DMS 273 treated with DMSO at 0.1 percent for 48 hours (cell line): ENCODE measurements around the gene PDYN.

Source experiments
- DNase-seq: peaks from one replicate; lab custom pipeline; 2025; lab: John Stamatoyannopoulos, UW

PDYN gene

GRCh38 chr20:1951436-1952115 is 42.3 kb downstream of the PDYN start:
- no peak for DNase-seq

- no peak for DNase-seq
Observed at GRCh38 chr20:1950836-1951235, 43.0 kb downstream of the PDYN start.

- no peak for DNase-seq
Observed at GRCh38 chr20:1949347-1950100, 44.3 kb downstream of the PDYN start.

GRCh38 chr20:1947535-1947846 is 46.4 kb downstream of the PDYN start:
- DNase-seq = no peak

DNA sequence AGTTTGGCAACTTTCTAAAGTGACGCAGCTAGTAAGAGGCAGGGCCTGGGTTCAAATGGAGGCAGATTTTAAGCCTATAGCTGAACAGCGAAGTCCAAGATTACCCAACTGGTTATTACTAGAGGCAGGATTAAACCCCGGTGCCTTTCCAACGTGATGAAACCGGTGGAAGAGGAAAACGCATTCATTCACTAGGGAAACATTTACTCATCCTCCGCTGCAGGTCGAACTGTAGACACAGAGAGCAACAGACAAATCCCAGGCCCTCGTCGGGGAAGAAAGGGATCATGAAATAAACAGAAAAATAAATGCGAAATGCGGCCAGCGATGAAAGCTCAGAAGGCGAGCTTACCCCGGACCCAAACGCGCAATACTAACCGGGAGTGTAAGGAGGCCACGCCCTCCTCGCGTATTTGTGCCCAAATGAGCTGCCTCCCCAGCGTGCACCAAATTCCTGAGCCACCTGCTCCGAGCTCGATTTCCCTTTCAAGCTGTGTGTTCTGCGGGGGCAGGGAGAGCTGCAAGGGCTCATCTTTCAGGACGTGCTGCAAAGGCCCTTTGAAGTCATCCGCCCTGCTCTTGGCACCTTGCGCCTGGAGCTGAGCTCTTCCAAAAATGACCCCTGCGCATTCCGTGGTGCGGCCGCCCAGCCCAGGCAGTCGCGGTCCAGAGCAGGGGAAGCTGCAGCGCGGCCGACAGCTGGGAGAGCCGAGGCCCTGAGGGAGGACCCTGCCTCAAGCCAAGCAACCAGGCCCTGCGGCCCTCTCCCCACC is 46.9 kb downstream of the PDYN start:
- DNase-seq = no peak

GRCh38 chr20:1946442-1946761 is 47.5 kb downstream of the PDYN start:
- DNase-seq = no peak

- no peak for DNase-seq
Observed at GRCh38 chr20:1945660-1946059, 48.2 kb downstream of the PDYN start.

- DNase-seq = no peak
Observed at GRCh38 chr20:1945134-1945618, 48.7 kb downstream of the PDYN start.

- no peak for DNase-seq
Observed at GRCh38 chr20:1944345-1945091, 49.3 kb downstream of the PDYN start.

DNA sequence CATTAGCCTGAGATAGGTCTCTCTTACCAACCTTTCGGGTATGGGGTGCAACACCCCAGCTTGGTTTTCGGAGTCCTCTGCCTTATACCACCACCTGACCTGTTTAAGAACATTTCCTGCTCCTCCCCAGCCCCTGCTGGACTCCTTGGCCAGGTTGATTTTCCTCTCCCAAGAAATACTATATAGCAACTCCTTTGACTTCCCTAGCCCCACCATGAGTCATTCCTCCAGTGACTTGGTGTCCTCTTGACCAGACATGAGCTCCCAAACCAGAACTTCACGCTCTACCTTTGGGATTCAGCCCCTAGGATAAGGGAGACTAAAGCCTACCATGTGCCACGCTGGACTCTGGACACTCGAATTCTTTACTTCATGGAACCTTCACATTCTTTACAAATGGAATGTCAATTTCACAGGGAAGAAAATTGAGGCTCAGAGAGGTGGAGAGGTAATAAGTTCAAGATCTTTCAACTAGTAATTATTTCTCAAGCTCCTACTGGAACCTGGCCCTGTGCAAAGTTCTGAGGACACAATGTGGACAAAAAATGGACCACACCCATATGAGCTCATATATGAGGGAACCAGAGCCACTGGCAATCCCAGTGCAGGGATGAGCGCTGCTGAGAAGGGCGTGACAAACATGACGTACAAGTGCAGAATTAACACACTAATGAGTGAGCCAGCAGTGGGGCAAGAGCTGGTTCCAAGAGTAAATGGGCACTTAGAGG is 50.4 kb downstream of the PDYN start:
- no peak for DNase-seq

DNA sequence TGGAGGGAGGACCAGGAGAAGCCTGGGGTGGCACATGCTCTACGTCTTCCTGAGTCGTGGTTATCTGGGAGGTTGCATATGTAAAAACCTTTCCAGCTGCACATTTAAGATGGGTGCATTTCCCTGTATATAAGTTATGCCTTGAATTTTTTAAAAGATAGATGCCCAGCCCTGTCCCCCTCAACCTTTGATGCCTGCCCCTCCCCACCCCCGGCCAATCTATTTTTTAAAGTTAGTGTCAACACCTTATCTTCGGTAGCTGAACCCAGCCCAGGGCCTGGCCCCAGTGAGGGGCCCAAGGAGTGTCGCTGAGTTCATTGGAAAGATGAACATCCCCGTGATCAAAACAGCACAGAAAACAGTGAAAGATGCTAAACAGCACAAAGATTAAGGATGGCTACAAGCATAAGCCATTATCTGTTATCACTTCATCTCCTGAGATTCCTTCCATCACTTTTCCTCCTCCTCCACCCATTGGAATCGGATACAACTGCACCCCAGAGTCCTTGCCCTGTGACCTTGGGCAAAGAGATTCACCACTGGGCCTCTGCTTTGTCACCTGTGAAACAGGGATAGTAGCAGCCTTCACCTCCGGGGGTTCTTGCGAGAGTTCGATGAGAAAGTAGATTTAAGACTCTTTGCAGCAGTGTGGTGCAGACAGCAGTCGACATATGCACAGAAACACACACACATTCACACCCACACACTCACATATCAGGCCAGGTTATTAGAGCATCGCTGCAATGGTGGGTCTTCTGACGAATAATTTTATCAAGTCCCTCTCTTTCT is 51.2 kb downstream of the PDYN start:
- DNase-seq = no peak

DNA sequence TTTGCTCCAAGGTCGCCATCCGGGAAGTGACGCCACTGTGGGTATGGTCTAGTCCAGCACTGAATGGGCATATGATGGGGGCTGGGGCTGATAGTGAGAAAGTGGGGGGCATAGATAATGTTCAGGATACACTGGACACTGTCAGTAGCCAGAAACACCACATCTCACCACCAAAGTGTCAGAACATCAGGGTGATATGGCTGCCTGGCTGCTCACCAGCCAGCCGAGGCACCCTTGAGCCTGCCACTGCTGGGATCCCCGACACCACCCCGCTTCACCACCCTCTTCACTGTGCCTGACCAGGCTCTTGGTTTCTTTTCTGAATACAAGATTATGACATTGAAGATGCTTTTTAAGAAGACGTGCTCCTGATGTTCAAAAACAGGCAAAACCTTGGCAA is 51.8 kb downstream of the PDYN start:
- no peak for DNase-seq

DNA sequence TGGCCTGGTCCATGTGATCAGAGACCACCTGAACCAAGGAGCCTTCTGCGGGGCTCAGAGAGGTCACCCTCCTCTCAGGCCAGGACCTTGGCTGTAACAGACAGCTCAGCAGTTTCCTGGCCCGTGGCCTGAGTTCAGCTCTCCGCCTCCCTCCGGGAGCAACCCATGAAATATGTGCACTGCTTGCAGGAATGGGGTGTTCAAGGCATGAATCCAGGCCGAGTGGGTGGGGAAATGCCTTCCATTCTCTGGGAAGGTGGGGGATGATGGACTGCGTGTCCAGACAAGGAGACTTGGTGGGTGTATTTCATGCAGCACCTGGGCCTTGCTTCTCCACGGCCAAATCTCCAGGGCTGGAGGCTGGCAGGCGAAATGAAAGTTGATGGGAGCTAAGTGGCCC is 52.6 kb downstream of the PDYN start:
- no peak for DNase-seq

DNA sequence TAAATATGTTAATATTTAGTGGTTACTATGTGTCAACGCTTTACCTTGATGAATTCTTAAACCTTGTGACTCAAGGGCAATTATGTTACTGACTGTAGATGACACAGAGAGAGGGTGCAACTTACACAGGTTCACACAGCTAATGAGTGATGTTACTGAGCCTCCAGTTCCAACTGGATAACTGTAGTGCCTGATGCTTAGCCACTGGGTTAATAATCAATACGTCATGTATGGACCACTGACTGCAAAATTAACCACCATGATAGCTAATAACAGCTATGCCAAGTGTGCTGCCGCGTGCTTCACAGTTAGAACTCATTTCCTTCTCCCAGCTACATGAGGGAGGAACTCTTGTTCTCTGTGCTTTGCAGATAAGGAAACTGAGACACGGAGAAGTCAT is 53.3 kb downstream of the PDYN start:
- no peak for DNase-seq

GRCh38 chr20:1939270-1939595 is 54.6 kb downstream of the PDYN start:
- no peak for DNase-seq

GRCh38 chr20:1938464-1939269 is 55.2 kb downstream of the PDYN start:
- DNase-seq = no peak

DNA sequence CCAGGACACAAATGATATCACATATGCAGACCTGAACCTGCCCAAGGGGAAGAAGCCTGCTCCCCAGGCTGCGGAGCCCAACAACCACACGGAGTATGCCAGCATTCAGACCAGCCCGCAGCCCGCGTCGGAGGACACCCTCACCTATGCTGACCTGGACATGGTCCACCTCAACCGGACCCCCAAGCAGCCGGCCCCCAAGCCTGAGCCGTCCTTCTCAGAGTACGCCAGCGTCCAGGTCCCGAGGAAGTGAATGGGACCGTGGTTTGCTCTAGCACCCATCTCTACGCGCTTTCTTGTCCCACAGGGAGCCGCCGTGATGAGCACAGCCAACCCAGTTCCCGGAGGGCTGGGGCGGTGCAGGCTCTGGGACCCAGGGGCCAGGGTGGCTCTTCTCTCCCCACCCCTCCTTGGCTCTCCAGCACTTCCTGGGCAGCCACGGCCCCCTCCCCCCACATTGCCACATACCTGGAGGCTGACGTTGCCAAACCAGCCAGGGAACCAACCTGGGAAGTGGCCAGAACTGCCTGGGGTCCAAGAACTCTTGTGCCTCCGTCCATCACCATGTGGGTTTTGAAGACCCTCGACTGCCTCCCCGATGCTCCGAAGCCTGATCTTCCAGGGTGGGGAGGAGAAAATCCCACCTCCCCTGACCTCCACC is 56.4 kb downstream of the PDYN start:
- DNase-seq = no peak

- no peak for DNase-seq
Observed at GRCh38 chr20:1935696-1936366, 58.0 kb downstream of the PDYN start.
